HG02970 (cell line): ENCODE data around the gene NUP50.

Source experiments
- ATAC-seq: cut with Tn5 transposase; IDR thresholded peaks from one replicate; pipeline ENCODE4 v1.9.1; 2021; ENCODE audit warnings: mild to moderate bottlenecking, moderate library complexity, moderate number of reproducible peaks; ENCODE audit not compliant: unreplicated experiment, low FRiP score

Gene NUP50

DNA sequence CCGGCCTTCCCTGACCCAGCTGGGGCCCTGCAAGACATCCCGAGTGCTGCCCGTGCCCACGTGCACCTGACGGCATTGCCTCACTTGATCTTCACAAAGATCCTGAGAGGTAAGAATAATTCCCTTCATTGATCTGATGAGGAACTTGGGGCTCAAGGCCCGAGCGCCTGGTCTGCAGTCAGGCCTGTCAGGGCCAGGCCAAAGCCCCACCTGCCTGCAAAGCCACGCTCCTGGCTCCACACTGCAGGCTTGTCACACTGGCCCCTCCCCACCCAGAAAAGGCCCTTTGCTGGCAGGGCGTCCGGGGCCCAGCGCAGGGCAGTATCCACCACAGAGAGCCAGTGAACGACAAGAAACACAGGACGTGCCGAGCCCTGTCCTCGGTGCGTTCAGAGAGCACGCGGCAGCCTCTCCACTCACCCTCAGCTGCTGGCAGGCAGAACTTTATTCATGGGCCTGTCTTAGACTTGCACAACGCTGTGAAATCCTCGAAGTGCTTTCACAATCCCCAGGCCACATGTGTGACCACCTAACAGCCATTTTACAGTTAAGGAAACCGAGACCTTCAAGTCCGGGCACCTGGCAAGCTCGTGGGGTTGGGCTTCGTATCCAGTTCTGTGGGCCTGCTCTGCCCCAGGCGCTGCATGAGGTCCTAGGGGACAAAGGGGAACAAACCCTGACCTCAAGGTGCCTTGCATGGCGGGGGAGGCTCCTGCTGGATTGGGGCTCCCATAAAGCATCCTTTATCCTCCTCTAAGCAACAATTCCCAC lies 62.2 kb downstream of the NUP50 start:
- no peak for ATAC-seq

DNA sequence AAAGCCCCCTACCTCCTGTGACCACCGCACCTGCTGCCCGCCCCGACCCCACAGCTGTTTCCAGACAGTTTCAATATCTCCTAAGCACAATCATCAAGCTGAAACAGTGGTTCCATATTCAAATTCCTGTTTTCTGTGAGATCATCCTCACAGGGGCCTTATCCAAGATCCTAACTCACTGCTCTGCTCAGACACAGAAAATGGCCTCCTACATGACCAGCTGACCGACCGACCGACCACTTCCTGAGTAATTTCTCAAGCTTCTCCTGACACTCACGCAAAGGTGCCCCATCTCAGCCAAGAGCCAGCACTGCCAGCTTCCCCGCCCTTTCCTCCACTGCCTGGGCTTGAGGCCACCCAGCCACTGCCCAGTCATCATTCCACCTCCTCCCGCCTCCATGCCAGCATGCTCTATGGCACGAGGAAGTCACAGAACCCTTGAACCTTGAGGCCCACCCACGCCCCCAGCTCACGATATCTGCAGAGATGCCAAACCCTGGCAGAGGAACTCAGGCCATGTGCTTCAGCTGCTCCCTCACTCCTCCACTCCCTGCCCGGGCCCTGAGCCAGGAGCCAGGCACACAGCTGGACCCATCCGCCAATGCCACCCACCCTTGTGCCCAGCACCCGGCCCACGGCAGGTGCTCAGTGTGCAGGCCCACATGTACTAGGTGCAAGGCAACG lies 62.9 kb downstream of the NUP50 start:
- ATAC-seq: no peak

DNA sequence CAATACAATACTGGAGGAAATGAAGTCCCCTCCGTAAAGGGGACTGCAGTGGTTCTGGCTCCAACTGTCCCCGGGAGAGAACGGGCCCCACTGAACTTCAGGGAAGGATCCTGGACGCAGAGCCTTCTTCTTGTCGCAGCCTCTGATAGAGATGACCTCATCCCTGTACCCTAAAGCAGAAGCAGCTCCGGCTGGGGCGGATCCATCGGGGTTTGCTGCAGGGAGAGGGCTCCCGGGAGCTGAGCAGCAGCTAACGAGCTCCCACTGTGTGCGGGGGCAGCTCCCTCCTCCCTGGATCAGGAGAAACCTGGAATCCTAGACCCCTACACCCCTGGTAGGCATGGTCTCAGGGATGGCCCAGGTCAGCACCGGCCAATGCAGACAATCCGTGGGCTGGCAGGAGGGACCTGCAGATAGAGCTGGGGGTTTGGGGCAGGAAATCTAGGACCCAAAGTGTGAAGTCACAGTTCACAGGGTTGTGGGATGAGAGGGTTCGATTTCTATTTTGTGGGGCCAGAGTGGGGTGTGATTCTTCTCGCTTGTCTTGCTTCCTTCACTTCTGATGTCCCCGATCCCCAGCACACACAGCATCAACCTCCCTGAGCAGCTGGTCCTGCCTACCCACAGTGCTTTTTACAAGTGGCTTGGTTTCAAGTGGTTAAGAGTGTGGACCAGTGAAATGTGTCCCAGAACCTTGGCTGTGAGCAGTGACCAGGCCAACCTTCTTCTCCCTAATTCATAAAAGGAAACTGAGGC lies 64.1 kb downstream of the NUP50 start:
- no peak for ATAC-seq

DNA sequence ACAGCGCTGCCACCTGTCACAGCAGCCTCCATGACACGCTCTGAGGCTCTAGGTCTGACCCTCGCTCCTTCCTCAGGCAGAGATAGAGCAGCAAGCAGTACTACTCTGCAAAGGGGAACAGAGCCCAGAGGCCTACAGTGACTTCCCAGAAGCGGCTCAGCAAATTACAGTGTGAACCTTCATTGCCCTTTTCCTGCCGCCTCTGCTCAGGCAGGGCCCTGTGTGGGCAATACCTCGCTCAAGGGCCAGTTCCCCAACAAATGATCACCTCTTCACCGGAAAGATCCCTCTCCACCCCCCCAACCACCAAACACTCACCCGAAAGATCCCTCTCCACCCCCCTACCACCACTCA lies 64.7 kb downstream of the NUP50 start:
- ATAC-seq: no peak

DNA sequence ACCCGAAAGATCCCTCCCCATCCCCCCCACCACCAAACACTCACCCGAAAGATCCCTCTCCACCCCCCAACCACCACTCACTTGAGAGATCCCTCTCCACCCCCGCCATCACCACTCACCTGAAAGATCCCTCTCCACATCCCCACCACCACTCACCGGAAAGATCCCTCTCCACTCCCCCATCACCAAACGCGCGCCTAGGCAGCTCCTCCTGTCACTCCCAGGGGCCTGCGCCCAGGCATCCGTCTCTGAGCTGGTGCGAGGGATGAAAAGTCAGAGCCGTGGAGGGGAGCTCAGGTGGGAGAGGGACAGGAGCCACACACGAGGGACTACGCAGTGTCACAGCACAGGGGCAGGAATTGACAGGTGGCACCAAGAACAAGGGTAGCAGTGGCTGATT lies 65.5 kb downstream of the NUP50 start:
- ATAC-seq: no peak

DNA sequence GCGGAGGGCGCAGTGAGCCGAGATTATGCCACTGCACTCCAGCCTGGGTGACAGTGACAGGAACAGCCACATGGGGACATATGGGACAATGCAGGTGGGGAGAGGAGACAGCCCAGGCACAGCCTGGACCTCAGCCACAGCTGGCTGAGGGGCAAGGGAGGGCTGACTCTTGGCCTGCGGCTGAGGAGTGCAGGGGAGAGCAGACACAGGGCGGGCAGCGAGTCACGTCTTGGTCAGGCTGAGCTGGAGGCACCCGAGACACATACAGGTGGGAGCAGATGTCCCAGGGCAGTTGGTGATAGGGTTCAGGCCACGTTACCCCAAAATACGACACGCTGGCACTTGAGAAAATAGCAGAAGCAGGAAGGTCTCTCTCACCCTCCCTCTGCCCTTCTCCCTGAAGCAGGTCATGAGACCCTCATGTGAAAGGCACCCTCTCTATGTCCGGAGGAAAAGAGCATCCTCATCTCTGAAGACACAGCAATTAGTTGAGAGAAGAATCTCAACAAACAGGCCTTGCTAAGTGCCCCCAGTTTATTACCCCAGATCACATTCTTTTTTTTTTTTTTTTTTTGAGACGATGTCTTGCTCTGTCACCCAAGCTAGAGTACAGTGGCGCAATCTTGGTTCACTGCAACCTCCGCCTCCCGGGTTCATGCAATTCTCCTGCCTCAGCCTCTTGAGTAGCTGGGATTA lies 66.4 kb downstream of the NUP50 start:
- ATAC-seq: no peak

DNA sequence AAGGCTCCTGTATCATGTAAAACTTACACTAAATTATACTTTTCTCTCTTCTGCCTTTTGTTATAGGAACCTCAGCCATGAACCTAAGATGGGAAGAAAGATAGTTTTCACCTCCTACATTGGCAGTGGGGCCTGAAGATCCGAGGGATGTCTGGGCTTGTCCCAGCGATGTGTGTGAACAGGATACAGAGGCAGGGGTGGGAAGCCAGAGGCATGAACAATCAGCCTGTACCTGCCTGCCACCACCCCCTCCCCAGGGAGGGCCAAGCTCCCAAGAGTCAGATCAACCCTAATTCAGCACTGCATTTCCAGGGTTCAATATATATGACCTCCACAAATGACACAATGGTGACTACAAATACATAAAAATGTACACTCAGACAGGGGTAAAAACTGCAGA lies 67.6 kb downstream of the NUP50 start:
- no peak for ATAC-seq

DNA sequence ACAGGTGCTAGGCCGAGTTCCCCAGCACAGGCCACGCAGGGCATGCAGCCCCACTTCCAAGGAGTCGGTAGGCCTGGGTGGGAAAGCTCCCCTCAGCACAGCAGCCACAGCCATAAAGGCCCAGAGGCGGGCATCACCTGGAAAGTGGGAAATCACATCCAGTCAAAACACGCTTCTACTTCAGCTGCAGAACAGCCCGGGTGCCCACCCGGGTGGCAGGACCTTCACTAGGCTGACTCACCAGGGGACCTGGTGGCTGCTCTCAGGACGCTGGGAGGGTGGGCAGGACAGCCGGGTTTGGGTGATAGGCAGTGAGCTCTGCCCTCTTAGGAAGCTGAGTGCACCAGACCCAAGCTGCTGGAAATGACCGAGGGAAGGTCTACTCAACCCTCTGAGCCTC lies 69.7 kb downstream of the NUP50 start:
- no peak for ATAC-seq

DNA sequence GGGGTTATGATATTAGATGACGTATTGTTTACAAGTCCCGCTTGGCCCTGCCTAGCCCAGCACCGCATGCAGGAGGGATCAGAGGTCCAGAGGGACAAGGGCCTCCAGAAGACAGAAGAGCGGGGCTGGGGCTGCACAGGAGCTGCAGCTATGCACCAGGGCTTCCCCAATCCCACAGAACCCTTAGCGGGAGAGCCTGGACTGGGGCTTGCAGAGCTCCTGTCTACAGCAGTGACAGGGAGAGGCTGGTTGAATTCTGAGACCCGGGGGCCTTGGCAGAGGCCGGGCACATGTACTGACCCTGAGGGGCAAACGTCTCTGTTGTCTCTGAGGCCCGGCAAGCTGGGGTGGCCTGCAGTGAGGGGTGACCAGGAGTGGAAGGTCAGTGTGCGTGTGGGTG lies 70.1 kb downstream of the NUP50 start:
- no peak for ATAC-seq

DNA sequence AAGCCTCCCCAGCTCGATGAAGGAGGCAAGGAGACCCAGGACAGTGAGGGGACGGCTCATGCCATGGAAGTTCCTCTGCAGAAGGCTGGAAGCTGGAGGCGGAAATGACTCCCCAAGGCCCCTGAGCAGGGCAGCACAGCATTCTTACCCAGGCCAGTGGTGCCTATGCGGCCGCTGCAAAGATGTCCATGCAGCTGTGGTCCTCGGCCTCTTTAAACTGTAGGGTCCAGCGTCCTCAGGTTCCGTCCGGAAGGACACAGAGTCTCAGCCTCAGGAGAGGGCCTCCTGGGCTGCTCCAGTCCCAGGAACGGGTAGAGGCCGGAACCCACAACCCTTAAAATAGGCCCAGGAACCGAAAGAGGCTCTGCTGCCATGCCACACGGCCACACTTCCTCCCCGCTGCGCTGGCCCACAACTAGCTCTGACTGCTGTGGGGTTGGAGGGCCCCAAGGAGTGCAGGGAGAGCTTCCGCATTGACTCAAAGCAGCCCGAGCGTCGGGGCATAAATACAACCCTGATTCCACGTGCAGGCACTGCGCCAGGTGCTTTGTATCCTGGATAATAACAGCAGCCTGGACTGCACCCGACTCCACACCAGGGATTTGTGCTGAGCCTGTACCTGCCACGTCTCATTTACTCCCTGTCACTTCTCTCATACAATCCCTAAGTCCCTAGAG lies 71.5 kb downstream of the NUP50 start:
- no peak for ATAC-seq

DNA sequence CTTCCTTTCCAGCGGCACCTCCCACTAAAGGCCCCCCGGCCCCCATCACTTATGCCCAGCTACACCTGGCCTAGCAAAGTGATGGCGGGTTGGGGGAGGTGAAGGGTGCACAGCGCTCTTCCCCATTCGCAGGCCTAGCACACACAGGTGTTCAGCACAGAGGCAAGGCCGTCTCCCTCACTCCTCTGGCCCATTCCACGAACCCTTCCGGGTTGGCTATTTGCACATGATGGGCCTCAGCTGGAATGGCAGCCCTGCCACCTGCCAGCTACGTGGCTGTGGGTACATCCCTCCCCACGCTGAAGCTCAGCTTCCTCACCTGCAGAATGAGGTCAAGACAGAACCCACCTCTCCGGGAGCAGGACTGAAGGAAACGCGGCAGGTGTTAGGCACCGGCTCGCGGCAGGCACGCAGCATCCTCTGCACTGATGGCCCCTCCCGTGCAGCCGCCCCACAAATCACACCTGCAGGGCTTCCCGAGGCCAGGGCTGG lies 72.2 kb downstream of the NUP50 start:
- no peak for ATAC-seq

DNA sequence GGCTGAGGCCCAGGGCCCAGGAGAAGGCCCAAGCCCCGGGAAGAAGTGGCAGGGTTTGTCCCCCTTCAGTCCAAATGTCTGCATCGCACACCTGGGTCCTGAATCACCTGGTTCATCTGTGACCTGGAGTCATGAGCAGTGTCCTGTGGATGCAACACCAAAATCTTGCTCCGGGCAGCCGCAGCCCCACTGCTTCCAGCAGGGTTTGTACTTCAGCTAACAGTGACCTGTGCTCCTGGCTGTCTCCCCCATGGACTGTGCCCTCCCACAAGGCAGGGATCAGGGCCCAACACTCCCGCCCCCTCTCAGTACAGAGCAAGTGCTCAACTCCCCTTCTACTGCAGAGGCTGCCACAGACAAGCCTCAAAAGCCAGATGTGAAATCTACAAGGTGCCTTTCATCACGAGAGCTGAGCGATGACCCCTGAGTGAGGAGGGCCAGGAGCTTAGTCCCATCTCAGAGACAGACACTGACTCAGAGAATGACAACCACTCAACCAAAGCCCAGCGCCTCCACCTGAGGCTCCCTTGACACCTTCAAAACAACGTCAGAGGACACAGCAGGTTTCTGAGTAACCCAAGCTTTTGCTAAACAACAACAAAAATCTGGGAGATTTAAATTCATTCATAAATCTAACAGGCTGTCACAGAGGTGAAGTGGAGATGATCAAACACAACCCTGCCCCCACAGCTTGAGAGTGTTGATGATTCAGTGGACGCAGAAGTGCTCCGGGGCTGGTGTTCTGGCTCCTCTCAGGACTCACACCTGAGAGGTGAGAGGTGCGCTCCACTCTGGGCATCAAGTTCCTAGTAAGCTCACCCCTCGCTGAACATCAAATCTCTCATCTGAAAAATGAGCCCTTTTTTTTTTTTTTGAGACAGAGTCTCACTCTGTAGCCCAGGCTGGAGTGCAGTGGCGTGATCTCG lies 73.6 kb downstream of the NUP50 start:
- no peak for ATAC-seq
